Nucleus accumbens (tissue), 56 donors: ENCODE measurements around the gene CYCS.

Experiments used
- DNase-seq, 56 donors: peaks; one replicate each; lab custom pipeline; 2025; lab: John Stamatoyannopoulos, UW

The CYCS gene

GRCh38 chr7:25075459-25075858 is 49.6 kb downstream of the CYCS start:
- DNase-seq = no peak

GRCh38 chr7:25073451-25073850 is 51.6 kb downstream of the CYCS start:
- DNase-seq = no peak
